Measurements from ENCODE around the gene SYNE4. TPM values are rescaled to one million over a fixed set of nuclear protein-coding genes. Genes with fewer than 3 reads are reported as not detected.
A peak's percentile ranks its signal among the peaks of the same experiment; 100 is the strongest.
"Not testable (repeated sequence)": the region's sequence is repeated elsewhere in the genome, so short reads cannot be mapped to it uniquely, and the experiment has no call there.

Gene SYNE4
- total RNA-seq, 1 donor from 2014 or later, result 1.9 TPM

DNA sequence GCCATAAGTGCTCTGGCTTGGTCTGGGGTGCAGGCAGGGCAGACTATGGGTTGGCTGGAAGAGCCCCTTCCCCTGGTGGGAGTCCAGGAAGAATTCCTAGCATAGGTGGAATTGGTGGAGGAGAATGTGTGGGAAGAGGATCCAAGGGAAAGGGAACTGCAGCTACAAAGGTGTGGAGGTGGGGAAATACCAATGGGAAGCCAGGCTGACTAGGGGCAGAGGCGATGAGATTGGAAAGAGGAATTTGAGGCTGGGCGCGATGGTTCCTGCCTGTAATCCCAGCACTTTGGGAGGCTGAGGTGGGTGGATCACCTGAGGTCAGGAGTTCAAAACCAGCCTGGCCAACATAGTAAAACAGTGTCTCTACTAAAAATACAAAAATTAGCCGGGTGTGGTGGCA, 18.5 kb downstream of the SYNE4 start:
- DNase-seq, result no peak

DNA sequence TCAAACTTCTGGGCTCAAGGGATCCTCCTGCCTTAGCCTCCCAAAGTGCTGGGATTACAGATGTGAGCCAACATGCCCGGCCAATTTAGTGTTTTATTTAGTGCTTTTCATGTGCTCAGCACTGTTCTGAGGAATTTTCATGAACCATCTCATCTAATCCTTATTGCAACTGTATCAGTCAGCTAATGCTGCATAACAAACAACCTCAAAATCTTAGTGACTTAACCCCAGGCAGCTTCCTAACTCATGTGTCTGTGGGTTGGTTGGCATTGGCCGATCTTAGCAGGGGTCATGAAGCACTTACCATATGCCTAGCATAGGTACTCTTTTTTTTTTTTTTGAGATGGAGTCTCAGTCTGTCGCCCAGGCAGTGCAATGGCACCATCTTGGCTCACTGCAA, 19.8 kb downstream of the SYNE4 start:
- DNase-seq, result no peak

GRCh38 chr19:35987571-35987896, 21.1 kb downstream of the SYNE4 start:
- DNase-seq, result no peak

DNA sequence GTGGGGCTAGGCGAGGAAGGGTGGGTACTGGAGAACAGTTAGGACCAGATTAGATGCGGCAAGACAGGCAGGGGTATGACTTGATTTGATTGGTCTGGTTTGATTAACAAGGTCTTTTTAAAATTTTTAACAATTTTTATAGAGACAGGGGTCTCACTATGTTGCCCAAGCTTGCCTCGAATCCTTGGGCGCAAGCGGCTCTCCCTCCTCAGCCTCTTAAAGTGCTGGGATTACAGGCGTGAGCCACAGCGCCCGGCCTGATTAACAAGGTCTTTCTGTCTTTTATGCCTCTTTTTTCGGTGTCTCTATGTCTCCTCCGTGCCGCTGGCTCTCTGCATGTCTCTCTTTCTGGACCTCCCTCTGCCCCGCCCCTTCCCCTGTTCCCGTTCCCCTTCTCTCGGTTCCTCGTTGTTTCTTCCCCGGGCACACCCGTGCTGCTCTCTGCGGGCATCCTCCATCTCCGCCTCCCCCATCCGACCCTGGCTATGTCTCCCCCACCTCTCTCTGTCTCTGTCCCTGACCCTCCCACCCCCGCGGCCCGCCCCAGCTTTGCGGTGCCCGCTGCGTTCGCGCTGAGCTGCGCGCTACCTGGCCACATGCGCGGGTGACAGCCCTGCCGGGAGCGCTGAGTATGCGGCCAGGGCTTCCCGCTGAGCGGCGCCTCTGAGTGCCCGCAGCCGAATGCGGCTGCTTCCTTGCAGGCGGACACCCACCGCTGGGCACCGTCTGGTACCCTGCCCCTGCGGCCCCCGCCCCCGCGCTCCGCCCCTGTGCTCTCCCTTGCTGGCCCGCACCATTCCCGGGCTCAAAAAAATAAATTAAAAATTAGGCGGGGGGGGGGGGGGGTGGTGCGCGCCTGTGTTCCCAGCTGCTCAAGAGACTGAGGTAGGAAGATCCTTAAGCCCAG, 21.7 kb downstream of the SYNE4 start:
- DNase-seq, result no peak

GRCh38 chr19:35986111-35986510, 22.5 kb downstream of the SYNE4 start:
- no peak for DNase-seq

DNA sequence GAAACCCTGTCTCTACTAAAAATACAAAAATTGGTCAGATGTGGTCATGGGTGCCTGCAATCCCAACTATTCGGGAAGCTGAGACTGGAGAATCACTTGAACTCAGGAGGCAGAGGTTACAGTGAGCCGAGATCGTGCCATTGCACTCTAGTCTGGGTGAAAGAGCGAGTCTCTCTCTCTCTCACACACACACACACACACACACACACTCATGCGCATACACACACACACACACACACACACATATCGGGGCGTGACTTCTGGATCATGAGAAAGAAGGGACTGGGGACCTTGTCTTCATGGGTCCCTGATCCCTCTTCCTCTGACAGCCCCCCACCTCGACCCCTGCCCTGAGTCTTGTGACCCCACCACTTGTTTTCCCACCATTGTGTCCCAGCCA, 25.4 kb downstream of the SYNE4 start:
- DNase-seq, result no peak

- DNase-seq, result not testable (repeated sequence)
Observed at GRCh38 chr19:35980997-35981396, 27.6 kb downstream of the SYNE4 start.

- DNase-seq, result no peak
Observed at GRCh38 chr19:35978832-35979365, 29.7 kb downstream of the SYNE4 start.

GRCh38 chr19:35978271-35978670, 30.3 kb downstream of the SYNE4 start:
- DNase-seq, result no peak

DNA sequence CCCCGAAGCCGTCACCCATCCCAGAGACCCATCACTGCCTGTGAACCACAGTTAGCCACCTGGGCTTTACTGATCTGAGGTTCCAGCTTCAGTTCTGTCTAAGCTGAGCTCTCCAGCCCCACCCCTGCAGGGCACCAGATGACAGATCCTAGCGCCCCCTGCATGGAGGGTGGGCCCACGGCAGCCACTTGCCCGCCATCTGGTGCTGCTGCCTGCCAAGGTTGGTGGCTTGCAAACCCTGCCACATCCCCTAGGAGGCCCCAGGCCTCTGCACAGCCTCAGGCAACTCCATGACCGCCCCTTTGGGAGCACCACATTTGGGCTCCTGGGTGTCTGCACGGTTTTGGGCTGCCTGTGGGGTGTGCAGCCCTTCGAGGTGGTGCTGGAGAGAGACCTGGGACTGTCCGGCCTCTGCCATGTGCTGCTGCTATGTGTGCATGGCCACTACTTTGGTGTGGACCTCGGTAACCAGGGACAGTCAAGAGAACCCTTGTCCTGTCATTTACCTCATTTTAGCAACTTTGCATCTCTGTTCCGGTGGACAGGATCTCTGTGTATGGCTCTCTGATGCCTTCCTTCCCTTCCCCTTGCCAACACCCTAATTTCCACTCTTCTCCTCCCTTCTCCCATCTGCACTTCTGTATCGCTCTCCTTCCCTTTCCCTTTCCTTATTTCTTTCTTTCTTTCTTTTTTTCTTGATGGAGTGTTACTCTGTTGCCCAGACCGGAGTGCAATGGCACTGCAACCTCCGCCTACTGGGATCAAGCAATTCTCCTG, 31.0 kb downstream of the SYNE4 start:
- no peak for DNase-seq

GRCh38 chr19:35975608-35976214, 32.9 kb downstream of the SYNE4 start:
- peak; percentile 47 for DNase-seq

GRCh38 chr19:35973487-35973886, 35.1 kb downstream of the SYNE4 start:
- DNase-seq, result peak; percentile 16

GRCh38 chr19:35966771-35967170, 41.8 kb downstream of the SYNE4 start:
- no peak for DNase-seq

- DNase-seq, result peak; percentile 78
Observed at GRCh38 chr19:35963514-35963913, 45.1 kb downstream of the SYNE4 start.

DNA sequence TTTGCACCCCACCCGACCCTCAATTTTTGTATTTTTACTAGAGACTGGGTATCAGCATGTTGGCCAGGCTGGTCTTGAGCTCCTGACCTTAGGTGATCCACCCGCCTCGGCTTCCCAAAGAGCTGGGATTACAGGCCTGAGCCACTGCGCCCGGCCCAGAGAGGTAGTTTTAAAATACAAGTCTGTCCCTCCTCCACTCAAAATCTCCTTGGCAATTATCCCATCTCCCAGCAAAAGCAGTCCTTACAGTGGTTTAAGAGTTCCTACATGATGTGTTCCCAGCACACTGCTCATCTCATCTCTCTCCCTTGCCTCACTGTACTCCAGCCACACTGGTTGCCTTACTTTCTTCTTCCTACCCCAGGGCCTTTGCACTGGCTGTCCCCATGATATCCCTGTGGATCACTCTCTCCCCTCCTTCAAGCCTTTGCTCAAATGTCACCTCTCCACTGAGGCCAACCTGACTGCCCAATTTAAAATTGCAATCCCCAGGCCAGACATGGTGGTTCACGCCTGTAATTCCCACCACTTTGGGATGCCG, 48.1 kb downstream of the SYNE4 start:
- no peak for DNase-seq

DNA sequence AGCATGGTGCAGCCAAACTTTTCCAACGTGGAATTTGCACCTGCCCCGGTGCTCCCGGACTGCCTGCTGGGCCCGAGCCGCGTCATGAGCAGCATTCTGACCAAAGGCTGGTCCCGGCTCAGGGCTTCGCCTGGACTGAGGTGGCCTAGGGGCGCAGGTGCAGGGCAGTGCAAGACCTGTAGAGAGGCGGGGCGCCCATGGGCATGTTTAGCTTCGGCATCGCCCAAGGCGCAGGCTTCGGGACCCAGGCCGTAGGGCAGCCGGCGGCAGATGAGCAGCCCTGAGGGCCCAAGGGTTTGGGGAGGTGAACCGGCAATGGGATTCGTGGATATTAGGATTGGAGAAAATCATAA, 48.7 kb downstream of the SYNE4 start:
- DNase-seq, result no peak

- DNase-seq, result no peak
Observed at GRCh38 chr19:35959040-35959967, 49.3 kb downstream of the SYNE4 start.

DNA sequence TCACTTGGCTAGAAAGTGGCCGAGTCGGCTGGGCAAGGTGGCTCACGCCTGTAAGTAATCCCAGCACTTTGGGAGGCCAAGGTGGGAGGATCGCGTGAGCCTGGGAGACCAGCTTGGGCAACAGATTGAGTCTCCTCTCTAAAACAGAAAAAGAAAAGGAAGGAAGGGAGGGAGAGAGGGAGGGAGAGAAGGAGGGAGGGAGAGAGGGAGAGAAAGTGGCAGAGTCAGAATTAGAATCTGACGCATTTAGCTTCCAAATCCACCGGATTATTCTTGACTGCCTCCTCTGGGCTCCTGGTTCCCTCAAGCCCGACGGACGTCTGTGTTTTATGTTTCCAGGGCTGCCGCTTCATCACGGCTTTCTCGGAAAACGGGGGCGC, 50.0 kb downstream of the SYNE4 start:
- DNase-seq, result no peak

DNA sequence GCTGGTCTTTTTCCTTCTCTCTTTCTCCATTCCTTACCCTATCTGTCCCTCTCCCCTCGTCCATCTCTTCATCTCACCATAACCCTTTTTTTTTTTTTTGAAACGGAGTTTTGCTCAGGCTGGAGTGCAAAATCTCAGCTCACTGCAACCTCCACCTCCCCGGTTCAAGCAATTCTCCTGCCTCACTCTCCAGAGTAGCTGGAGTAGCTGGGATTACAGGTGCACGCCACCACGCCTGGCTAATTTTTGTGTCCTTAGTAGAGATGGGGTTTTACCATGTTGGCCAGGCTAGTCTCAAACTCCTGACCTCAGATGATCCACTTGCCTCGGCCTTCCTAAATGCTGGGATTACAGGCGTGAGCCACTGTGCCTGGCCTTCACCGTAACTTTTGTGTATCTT, 51.2 kb downstream of the SYNE4 start:
- not testable (repeated sequence) for DNase-seq

DNA sequence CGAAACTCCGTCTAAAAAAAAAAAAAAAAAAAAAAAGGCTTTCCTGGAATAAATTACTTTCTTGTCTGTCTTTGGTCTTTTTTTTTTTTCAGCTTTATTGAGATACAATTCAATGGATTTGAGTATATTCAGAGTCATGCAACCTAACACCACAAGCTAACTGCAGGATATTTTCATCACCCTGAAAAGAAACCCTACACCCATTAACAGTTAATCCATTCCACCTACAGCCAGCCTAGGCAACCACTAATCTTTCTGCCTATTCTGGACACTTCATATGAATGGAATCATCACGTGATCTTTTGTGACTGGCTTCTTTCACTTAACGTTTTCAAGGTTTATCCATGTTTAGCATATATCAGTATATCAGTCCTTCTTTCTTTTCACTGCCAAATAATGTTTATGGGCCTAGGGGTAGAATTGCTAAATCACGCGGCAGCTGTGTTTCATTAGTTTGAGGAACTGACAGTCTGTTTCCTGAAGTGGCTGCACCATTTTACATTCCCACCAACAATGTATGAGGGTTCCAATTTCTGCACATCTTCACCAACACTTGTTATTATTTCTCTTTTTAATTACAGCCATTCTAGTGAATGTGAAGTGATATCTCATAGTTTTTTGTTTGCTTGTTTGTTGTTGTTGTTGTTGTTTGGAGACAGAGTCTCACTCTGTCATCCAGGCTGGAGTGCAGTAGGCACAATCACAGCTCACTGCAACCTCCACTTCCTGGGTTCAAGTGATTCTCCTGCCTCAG, 52.6 kb downstream of the SYNE4 start:
- no peak for DNase-seq
